HG03571 (cell line): ENCODE results near the gene SLC13A2.
"Not testable (repeated sequence)": the region's sequence is repeated elsewhere in the genome, so short reads cannot be mapped to it uniquely, and the experiment has no call there.

Experiments
- ATAC-seq: cut with Tn5 transposase; IDR thresholded peaks from one replicate; pipeline ENCODE4 v1.9.1; 2021; ENCODE audit not compliant: unreplicated experiment

SLC13A2 gene

DNA sequence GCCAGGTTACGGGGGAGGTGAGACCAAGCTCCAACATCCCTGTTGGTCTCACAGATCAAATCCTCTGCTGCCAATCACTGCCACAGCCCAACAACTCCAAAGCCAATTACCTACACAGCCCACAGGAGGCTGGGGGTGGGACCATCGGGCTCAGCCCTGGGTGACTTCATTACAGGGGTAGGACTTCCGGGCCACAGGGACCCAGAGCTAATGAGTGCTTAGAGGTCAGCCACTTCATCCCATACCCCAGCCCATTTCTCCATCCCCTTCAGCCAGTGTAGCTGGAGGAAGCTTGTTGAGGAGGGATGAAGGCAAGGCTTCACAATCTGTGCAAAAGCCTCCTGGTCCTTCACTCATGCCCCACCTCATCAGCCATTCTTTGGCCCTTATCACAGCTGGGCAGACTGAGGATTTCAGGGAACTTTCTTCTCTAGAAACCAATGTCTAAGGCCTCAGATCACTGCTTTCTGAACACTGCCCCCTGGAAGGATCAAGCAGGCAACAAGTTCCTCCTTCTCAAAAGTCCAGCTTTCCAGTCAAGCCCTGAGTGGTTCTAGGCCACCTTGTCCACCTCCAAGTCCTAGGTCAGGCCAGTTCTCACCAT lies 38.5 kb downstream of the SLC13A2 start:
- no peak for ATAC-seq

GRCh38 chr17:28513476-28513875 lies 40.0 kb downstream of the SLC13A2 start:
- no peak for ATAC-seq

DNA sequence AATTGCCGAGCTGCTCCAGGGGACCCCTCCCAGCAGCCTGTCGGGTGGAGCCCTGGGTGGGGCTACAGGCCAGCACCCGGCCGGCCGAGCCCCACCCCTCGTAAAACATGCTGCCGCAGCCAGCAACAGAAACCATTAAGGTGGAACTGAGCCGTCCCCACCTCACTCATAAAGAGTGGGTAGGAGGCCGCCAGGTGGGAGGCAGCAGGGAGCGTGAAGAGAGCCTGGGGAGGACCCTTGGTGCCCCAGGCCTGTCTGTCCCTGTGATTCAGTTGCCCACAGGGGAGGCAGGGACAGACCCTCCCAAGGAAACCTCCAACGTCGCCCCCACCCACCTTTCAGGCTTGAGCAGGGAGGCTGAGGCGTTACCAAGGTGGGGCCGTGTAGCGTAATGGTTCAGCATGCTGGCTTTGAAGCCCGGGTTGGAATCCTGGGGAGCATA lies 41.1 kb downstream of the SLC13A2 start:
- ATAC-seq = no peak

GRCh38 chr17:28515518-28515917 lies 42.1 kb downstream of the SLC13A2 start:
- no peak for ATAC-seq

DNA sequence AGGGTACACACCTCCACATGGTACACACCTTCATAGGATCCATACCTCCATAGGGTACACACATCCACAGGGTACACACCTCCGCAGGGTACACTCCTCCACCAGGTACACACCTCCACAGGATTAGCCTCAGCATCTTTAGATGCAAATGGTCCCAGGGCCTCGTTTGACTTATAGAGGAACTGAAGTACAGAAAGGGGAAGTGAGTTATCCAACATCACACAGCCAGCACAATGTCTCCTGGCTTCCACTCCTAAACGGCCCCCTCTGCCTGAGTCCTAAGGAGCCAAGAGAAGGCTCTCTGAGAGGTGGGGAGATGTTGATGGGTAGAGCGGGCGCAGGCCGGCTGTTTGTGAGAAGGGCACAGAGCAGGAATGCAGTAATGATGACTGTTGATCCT lies 44.7 kb downstream of the SLC13A2 start:
- ATAC-seq = no peak

GRCh38 chr17:28518578-28518977 lies 45.1 kb downstream of the SLC13A2 start:
- no peak for ATAC-seq

- no peak for ATAC-seq
These were observed 45.8 kb downstream of the SLC13A2 start for GRCh38 chr17:28519236-28519635.

- ATAC-seq = no peak
These were observed 47.2 kb downstream of the SLC13A2 start for GRCh38 chr17:28520687-28521086.

GRCh38 chr17:28521311-28522085 lies 48.1 kb downstream of the SLC13A2 start:
- ATAC-seq = no peak

- not testable (repeated sequence) for ATAC-seq
These were observed 48.8 kb downstream of the SLC13A2 start for GRCh38 chr17:28522281-28522680.

GRCh38 chr17:28523186-28523585 lies 49.7 kb downstream of the SLC13A2 start:
- ATAC-seq = no peak

GRCh38 chr17:28523876-28524275 lies 50.4 kb downstream of the SLC13A2 start:
- ATAC-seq = no peak

- ATAC-seq = no peak
These were observed 51.3 kb downstream of the SLC13A2 start for GRCh38 chr17:28524476-28525424.

DNA sequence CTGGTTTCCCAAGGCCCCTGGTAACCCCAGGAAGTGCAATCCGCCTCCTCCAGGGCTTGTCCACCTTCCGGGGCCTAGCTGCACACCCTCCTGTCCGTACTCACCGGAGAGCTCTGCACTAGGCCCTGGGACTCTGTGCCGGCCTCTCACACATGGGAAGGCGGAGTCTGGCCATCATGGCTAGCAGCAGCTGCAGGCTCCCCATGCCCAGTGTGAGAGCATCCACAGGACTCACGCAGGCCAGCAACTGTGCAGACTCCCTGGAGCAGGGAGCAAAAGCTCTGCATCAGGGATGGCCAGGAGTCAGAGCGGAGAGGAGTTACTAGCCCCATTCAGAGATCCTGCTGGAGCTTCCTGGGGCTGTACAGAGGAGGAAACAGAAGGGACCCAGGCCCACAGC lies 52.9 kb downstream of the SLC13A2 start:
- ATAC-seq = no peak

- ATAC-seq = no peak
These were observed 53.8 kb downstream of the SLC13A2 start for GRCh38 chr17:28527181-28527681.

- ATAC-seq = no peak
These were observed 54.4 kb downstream of the SLC13A2 start for GRCh38 chr17:28527859-28528258.

- ATAC-seq = no peak
These were observed 55.0 kb downstream of the SLC13A2 start for GRCh38 chr17:28528327-28529012.

DNA sequence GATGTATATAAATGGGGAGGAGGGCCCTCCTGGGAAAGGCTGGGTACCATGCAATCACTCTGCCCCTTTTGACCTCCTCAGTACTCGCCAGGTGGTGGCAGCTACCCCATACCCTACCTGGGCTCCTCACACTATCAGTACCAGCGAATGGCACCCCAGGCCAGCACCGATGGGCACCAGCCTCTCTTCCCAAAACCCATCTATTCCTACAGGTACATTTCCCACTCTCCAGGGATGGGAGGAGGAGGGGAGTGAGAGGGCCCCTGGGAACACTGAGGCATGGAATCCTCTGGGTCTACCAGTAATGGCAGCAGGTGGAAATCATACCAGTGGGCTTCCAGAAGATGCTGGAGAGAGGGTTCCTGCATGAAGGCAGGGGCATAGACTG lies 55.6 kb downstream of the SLC13A2 start:
- no peak for ATAC-seq

GRCh38 chr17:28530250-28530649 lies 56.8 kb downstream of the SLC13A2 start:
- no peak for ATAC-seq

- ATAC-seq = no peak
These were observed 57.5 kb downstream of the SLC13A2 start for GRCh38 chr17:28530926-28531325.
